ENCODE measurements around the gene ARHGAP8. TPM values are rescaled to one million over a fixed set of nuclear protein-coding genes. Genes with fewer than 3 reads are reported as not detected.

The ARHGAP8 gene
- total RNA-seq, 2 experiments from 2014 or later: 2.1 to 3.2 TPM

GRCh38 chr22:44732017-44732561 is 20.3 kb upstream of the ARHGAP8 start:
- DNase-seq: no peak
- intact Hi-C loops (cut with micrococcal nuclease): no loop called here
- no peak for ATAC-seq
- CTCF ChIA-PET: interaction anchor here (2.7 to 5.9 kb wide), 2 partner anchors 34 kb away, joined by 12 to 46 read pairs; no protein-coding TSS in a partner anchor
- peaks cover 14% of the 10 kb centered on the region for H3K36me3 Mint-ChIP-seq (ENCODE audit: low read depth)
- no peaks in the 10 kb centered on the region for H3K27me3 Mint-ChIP-seq
- no peak overlapping the region for H3K27ac Mint-ChIP-seq
- H3K9me3 Mint-ChIP-seq: no peaks in the 10 kb centered on the region
- H3K4me1 Mint-ChIP-seq (ENCODE audit: low read depth): peaks cover 22% of the 10 kb centered on the region
- no peak overlapping the region for H3K4me3 Mint-ChIP-seq
- TF ChIP-seq, protein P1, sequence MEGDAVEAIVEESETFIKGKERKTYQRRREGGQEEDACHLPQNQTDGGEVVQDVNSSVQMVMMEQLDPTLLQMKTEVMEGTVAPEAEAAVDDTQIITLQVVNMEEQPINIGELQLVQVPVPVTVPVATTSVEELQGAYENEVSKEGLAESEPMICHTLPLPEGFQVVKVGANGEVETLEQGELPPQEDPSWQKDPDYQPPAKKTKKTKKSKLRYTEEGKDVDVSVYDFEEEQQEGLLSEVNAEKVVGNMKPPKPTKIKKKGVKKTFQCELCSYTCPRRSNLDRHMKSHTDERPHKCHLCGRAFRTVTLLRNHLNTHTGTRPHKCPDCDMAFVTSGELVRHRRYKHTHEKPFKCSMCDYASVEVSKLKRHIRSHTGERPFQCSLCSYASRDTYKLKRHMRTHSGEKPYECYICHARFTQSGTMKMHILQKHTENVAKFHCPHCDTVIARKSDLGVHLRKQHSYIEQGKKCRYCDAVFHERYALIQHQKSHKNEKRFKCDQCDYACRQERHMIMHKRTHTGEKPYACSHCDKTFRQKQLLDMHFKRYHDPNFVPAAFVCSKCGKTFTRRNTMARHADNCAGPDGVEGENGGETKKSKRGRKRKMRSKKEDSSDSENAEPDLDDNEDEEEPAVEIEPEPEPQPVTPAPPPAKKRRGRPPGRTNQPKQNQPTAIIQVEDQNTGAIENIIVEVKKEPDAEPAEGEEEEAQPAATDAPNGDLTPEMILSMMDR (IDR thresholded peaks at IDR 0.05): no peak
- POLR2A ChIA-PET: interaction anchor here (1.0 kb wide), 1 partner anchor 28 kb away, joined by 3 read pairs; no protein-coding TSS in a partner anchor

- Mint-ChIP-seq H3K9me3 (no peaks in the 10 kb centered on the region), H3K36me3 (ENCODE audit: low read depth) (peaks cover 13% of the 10 kb centered on the region), H3K4me1 (ENCODE audit: low read depth) (peaks cover 21% of the 10 kb centered on the region), H3K27ac (no peak overlapping the region), H3K27me3 (no peaks in the 10 kb centered on the region), H3K4me3 (no peak overlapping the region)
- intact Hi-C loops (cut with micrococcal nuclease): no loop called here
- TF ChIP-seq, protein P1 (IDR thresholded peaks at IDR 0.05): no peak
- POLR2A ChIA-PET: no interaction called here
- no peak for DNase-seq
- CTCF ChIA-PET: interaction anchor here (5.9 kb wide), 1 partner anchor 35 kb away, joined by 46 read pairs; no protein-coding TSS in a partner anchor
- ATAC-seq: no peak
Measured at GRCh38 chr22:44732661-44733060, 19.7 kb upstream of the ARHGAP8 start.

DNA sequence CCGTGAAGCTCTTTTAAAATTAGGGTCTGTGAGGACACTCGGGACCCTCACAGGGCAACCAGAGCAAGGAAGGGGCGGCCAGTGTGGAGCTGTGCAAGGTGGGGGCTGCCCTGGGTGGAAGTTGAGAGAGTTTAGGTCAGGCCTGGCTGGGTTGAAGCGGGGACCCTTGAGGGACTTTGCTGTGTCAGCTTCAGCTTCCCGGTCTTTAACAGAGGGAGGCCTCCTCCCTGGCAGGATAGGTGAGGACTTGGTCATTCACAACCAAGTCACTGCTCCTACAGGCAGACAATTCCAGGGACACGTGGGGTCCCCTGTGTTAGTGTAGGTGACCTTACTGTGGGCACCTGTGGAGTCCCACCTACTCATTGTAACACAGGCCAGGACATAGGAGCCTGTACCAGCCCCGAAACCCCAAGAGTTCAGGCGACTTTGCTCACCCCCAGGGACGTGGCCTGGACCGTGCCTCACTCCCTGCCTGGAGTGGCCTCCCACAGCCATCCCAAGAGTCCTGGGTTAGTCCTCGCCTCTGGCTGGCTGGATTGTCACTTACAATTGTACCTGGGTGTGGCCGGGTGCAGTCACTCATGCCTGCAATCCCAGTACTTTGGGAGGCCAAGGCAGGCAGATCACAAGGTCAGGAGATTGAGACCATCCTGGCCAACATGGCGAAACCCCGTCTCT is 18.8 kb upstream of the ARHGAP8 start:
- Mint-ChIP-seq H3K27ac (no peak overlapping the region), H3K36me3 (ENCODE audit: low read depth) (peaks cover 13% of the 10 kb centered on the region), H3K27me3 (no peaks in the 10 kb centered on the region), H3K4me1 (ENCODE audit: low read depth) (peaks cover 12% of the 10 kb centered on the region), H3K4me3 (no peak overlapping the region), H3K9me3 (no peaks in the 10 kb centered on the region)
- intact Hi-C loops (cut with micrococcal nuclease): loop anchor here (2.0 kb wide), 1 partner anchor 37 kb away; no protein-coding TSS in a partner anchor
- CTCF ChIA-PET: interaction anchor here (3.8 to 5.9 kb wide), 2 partner anchors 36 to 49 kb away, joined by 17 to 46 read pairs; no protein-coding TSS in a partner anchor
- POLR2A ChIA-PET: no interaction called here
- ATAC-seq (no peak), DNase-seq (no peak)
- TF ChIP-seq, protein P1 (IDR thresholded peaks at IDR 0.05): no peak

DNA sequence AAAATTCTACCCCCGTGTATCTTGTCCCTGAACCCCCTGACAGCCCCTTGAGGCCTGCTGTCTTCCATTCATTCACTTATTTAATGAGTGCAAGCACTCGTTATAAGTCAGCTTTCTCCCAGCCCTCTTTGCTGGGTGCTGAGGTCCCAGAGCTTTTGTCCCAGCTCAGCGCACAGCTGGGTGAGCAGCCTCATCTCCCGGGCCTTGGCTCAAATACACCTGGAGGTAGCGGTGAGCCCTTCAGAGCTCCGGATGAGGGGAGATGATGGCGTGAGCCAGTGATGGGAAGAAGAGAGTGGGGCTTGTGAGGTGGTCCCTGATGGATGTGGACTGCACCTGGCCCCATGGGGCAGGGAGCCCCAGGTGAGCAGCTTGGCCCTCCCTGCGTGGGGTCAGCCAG is 18.1 kb upstream of the ARHGAP8 start:
- intact Hi-C loops (cut with micrococcal nuclease): loop anchor here (2.0 kb wide), 1 partner anchor 37 kb away; no protein-coding TSS in a partner anchor
- Mint-ChIP-seq H3K36me3 (ENCODE audit: low read depth) (peaks cover 13% of the 10 kb centered on the region), H3K9me3 (no peaks in the 10 kb centered on the region), H3K4me3 (no peak overlapping the region), H3K27ac (no peak overlapping the region), H3K4me1 (ENCODE audit: low read depth) (peaks cover 5% of the 10 kb centered on the region), H3K27me3 (no peaks in the 10 kb centered on the region)
- CTCF ChIA-PET: interaction anchor here (1.4 to 5.9 kb wide), 3 partner anchors 32 to 50 kb away, joined by 7 to 46 read pairs (median 17); partner anchors contain the start of gene PRR5
- no peak for DNase-seq
- no peak for ATAC-seq
- TF ChIP-seq, protein P1 (IDR thresholded peaks at IDR 0.05): no peak
- POLR2A ChIA-PET: no interaction called here
